Measurements from ENCODE around the gene VIPAS39.
A peak's percentile ranks its signal among the peaks of the same experiment; 100 is the strongest.

Gene VIPAS39

DNA sequence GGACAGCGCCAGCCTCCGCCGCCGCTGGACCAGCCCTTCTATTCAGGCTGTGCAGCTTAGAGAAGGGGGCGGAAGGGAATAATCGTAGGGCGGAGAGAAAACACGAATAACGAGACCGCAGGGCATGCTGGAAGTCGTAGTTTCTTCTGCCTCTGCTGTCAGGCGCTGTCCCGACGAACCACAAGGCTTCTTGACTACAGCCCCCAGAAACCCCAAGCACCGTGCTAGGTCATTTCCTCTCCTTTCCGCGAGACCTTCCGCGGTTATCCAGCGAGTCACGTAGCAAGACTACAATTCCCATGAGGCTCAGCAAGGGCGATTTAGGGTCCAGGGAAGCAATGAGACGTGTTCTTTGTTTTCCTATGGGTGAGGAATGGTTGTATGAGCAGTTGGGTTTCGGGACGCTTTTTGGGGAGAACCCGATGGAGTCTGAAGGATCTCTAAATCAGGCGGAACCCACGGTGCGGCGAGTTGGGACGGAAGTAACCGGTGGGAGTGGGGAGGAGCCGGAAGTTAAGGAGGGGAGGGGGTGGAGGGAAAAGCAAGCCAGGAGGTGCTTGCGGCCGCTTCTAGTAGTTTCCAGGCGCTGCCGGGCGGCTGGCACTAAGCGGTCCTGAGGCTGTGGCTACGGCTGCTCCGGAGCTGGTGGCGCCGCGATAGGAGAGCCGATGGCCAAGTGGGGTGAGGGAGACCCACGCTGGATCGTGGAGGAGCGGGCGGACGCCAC lies at the start of gene VIPAS39, which contains the start of gene AHSA1:
VIPAS39 (minus strand) TSS at position 80 of the 727 bp plus-strand sequence. CDS start 3,499 bp downstream, outside the sequence.
AHSA1 (plus strand) TSS at position 572 of the 727 bp plus-strand sequence; CDS start at position 669, 97 bp downstream.
- peak; percentile 100 for DNase-seq

DNA sequence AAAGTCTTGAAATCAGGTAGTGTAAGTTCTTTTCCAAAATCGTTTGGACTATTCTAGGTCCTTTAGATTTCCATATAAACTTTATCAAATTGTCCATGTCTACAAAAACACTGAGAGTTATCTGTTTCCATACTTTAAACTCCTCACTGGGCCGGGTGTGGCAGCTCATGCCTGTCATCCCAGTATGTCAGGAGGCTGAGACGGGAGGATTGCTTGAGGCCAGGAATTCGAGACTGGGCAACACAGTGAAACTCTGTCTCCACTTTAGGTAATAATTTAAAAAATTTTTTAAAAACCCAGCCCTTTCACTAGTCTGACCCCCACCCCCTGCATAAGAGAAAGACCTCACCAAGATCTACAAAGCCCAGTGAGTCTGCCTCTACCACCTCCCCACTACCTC lies 47.6 kb upstream of the VIPAS39 start:
- no peak for DNase-seq

DNA sequence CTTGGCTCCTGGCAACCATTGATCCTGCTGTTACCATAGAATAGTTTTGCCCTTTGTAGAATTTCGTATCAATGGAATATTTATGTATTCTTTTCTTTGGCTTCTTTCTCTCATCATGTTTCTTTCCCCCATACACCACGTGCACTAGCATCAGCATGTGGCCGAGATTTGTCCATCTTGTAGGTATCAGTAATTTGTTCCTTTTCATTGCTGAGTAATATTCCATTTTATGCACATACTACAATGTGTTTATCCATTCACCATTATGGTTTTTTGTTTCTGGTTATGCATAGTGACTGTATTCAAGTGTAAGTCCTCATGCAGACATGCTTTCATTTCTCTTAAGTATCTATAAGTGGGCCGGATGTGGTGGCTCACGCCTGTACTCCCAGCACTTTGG lies 45.7 kb upstream of the VIPAS39 start:
- no peak for DNase-seq

DNA sequence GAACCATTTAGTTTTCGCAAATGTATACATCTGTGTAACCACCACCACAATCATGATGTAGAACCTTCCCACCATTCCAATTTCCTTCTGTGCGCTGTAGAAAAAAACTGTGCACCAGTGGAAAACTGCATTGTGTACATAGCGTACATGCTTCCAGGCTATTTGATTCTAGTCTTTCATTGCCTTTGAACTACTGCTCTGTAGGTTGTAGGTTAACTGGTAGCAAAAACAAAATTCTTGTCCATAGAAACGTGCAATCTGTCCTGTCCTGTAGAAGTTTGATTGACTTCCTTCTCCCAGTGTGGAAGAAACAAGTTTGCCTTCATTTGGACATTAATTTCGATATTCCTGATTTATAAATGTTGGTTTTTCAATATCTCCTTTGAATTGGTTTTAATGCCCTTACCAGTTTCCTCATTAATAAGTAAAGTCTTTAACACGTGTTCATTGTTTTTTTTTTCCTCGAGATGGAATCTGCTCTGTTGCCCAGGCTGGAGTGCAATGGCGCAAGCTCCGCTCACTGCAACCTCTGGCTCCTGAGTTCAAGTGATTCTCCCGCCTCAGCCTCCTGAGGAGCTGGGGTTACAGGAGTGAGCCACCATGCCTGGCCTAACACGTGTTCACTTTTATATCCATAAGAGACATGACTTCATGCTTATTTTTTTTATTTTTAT lies 44.8 kb upstream of the VIPAS39 start:
- DNase-seq = no peak

DNA sequence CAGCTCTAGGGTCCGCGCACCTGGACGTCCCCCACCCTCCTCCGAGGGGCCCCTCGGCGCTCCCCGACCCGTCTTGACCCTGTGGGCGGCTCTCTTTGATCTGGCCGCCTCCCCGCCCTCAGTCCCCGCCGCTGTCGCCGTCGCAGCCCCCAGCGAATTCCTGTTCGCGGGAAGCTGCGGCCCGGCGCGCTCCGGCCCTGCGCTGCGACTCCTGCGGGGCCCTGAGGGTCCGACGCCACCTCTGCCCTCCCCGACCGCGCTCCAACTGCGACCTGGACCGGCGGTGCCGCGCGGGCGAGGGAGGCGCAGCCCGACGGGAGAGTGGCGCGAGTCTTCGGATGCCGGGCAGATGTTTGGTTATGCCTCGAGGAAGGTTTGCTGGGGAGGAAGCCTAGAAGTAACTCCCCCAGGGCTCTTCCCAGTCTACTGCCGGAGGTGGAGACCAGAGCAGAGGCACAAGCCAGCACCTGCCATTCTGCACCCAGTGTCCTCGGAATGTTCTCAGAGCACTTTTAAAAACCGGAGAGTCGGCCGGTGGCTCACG lies 41.7 kb upstream of the VIPAS39 start:
- DNase-seq = peak; percentile 62

DNA sequence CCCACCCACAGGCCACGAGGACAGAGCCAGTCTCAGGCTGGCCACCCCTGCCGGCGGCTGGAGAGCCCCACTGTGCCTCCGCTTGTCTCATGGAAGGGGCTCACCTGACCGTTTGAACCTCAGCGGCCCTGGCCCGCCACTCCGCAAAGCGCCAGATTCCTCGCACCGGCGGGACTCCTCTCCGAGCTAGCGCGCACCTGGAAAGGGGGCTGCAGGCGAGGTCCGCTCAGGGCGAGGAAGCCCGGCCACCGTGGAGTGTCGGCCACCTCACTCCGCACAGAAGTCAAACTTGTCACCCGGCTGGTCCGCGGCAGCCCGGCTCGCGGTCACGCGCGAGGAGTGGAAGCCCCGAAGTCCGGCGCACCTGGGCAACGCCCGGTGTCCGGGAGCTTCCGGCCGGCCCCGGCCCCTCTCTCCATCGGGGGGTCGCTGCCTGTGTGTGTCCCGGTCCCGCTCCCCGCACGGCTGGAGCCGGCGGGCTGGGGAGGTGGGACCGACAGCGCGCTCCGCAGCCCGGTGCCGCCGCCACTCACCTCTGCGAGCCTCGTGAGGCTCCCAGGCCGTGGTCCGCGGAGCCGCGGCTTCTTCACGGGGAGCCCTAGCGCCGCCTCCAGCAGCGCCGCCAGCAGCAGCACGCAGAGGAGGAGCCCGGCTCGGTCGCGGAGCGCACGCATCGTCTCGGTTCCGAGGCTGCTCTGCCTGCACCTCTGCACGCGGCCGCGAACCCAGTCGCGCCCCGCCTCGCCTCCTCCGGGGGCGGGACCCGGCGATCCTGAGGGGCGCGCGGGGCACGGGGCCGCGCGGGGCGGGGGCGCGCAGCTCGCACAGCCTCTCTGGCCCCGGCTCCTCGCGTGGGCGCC lies 40.9 kb upstream of the VIPAS39 start, which contains the start of gene ISM2:
ISM2 (minus strand) TSS at position 697 of the 860 bp plus-strand sequence; CDS start at position 674, 23 bp downstream.
- DNase-seq = peak; percentile 73

DNA sequence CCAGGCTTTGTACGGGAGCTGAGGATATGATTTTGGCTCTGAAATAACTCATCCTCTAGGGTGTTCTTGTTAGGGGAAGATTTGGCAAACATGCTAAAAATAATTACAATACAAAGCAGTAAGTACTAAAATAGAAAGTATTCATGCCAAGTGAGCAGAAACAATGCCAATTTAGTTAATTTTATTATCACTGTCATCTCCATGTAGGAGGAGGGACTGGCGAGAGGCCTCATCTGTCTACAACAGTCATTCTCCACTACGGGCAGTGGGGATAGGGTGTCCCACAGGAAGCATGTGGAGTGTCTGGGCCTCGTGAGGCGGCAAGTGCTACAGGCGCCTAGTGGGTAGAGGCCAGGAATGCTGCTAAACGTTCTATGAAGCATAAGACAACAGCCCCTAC lies 37.9 kb upstream of the VIPAS39 start:
- no peak for DNase-seq

DNA sequence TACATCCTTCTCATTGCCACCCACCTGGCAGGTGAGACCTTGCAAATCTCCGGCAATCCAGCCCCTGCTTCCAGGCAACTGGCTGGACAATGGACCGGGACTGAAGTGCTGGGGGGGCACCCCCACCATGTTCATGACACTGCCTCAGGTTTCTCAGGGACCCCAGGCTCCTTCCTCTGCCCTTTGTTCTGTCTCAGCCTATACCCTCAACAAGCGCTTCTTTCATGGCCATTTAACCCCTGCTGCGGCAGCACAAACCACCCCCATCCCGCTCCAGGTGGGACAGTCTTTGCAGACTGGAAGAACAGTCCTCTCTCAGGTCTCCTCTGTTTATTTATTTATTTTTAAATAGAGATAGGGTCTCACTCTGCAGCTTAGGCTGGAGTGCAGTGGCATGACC lies 33.7 kb upstream of the VIPAS39 start:
- DNase-seq = no peak

DNA sequence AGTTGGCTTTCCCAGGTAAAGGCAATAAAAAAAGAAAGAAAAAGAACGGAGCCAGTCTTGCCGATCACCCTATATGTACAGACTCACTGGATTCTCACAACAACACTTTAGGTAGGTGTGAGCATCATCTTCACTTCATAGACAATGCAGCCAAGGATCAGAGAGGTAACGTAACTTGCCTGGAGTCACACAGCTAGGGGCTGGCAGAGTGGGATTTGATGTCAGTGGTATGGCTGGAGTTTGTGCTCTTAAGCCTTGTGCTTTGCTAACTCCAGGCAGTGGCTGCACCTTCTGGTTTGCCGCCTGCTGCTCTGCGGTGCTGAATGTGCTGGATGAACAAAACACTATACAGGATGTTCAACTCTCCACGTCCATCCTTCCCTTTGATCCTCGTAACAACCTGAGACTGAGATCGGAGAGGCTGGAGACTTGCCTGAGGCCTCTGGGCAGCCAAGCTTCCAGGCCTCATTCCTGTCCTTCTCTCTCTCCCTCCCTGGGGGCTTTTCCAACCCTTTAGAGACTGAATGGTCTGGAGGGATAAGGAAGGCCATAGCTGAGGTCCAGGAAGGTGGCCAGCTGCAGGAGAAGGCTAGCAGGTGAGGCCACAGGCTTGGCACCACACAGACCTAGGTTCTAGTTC lies 33.1 kb upstream of the VIPAS39 start:
- no peak for DNase-seq

DNA sequence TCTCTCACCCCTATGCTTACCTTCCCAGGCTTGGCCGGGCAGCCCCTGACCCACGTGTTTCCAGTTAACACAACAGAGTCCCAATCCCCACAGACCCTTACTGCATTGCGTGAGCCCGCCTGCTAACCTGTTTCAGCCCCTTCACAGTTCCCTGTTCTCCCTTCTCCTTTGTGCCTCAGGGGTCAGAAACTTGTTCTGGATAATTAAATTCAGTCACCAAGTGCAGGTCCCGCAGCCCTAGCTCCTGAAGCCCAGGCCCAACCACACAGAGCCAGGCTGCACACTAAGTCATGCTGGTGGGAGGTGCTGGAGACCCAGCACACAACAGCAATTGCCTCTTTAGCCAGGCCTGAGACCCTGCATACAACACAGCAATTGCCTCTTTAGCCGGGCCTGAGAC lies 31.6 kb upstream of the VIPAS39 start:
- DNase-seq = no peak

DNA sequence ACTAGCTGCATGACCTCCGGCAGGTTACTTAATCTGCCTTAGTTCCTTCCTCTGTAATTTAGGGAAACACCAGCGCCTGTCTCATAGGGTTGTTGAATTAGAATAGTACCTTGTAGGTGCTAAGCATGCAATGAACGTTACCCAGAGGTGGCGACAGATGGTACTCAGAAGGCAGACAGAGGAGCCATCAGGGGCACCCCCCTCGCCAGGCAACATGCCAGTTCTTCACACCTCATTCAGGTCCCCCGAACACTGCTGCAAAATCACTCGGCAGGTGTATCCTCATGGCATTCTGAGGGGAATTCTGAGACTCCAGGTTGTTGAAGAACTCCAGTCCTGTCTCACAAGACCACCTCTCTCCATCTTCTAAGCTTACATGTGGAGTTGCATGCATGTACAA lies 31.2 kb upstream of the VIPAS39 start:
- no peak for DNase-seq

DNA sequence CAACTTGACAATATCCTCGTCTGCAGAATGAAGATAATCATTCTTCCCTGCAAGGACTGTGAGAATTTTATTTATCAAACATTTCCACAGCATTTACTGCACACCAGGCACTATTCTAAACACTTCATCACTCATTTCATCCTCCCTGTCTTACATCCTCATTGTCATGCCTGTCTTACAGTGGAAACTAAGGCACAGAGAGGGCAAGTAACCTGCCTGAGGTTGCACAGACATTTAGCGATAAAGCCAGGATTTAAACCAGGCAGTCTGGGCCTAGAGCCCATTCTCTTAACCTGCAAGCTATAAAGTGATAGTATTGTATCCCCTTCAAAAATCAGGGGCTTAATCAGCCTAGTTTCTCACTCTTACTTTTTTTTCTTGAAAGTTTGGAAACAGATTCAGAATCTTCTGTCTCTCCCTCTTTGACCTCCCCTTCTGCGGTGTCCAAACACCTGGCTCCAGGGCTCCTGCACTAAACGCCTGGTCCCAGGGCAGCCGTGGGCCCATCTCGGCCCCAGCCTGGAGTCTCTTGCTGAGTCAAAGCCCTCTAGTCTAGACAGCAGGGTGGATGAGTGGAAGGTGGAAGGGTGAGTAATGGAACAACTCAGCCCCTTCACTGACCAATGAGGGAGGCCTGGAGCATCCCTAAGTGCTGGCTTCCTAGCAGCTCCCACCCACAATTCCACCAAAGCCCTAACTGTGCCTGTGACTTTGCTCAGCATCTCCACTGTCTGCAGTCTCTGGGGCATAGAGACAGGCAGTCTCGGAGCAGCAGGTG lies 28.7 kb upstream of the VIPAS39 start:
- DNase-seq = no peak

DNA sequence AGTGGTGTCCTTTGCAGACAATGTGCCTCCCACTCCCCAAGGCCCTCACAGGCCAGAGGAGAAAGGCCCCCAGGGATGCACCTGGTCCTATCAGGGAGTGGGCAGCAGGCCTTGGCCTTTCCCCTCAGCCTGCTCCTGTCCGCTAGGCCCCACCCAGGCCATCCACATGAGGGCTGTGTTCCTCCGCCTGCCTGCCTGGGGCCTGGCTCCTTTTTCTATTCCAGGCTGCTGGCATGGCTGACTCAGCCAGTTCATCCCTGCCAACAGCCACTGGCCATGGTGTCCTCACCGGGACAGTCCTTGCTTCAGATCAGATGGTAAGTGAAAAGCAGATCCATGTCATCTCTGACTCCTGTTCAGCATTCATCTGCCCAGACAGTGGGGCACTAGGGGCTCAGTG lies 27.9 kb upstream of the VIPAS39 start:
- no peak for DNase-seq

DNA sequence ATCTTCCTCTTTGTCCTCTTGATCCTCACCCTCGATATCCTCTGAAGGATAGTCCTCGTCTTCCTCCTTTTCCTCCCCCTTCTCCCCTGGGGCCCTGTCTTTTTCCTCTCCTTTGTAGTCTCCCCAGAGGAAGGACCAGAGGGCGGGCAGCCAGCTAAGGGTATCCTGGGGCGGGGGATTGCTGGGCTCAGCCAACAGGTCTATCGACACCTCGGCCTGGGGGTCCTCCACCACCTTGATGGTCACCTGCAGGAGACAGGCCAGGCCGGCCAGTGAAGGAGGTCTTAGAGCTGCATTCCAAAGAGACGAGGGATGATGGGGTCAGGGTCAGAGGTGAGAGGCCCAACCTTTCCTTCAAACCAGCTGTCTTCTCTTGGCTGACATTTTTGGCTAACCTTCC lies 25.0 kb upstream of the VIPAS39 start:
- no peak for DNase-seq

DNA sequence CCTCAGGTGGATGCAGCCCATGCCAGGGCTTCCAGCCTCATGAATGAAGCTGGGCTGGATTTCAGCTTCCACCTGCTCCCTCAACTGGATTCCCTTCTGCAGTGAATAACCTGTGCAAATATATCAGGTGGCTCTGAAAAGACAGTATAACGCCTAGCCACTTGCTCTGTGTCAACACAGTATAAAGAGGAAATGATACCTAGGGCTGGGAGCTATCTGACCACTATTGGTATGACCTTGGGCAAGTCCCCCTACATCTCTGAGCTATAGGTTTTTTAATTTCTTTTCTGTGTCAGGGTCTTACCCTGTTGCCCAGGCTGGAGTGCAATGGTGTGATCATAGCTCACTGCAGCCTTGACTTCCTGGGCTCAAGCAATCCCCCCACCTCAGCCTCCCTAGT lies 21.4 kb upstream of the VIPAS39 start:
- DNase-seq = no peak

DNA sequence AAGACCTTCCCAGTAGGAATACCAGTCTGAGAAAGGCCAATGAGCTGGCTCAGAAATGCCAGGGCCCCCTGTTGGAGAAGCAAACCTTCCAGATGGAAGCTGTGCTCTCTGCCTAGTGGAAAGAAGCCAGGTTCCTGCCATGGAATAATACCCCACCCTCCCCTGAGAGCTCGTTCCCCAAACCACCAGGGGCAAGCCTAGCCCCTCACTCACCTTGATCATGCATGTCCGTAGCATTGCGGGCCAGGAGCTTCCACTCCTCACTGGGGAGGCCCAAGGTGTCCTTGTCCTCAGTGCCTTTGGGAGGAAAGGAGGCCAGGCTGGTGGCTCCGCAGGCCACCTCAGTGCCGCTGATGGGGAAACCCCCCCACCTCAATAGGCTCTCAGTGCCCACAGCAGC lies 20.6 kb upstream of the VIPAS39 start:
- DNase-seq = no peak

DNA sequence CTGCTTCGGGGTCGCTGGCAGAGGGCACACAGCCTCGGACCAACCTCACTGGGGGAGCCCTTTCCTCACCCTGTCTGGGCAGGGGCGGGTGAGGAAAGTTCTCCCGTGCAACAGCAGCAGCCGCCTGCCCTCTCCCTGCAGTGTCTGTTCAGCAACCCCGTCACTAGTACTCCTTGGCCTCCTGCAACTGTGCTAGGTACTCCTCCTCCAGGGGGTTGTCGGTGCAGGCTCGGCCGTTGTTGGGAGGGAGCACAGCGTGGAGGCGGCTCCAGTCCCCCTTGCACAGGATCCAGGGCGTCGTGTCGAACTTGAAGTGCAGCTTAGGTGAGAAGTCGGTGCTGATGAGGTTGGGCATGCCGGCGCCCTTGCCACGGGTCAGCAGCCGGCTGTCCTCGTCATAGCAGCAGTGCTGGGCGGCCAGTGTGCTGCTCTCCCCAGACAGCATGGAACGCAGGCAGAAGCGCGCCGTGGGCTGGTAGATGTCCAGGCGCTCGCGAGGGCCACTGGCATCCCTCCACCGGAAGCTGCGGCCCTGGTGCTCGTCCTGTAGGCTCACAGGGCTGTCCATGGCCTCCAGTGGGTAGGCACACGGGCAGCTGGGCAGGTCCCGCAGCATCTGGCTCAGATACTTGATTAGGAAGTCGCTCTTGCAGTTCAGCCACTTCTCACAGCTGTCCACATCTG lies 18.2 kb upstream of the VIPAS39 start:
- no peak for DNase-seq

DNA sequence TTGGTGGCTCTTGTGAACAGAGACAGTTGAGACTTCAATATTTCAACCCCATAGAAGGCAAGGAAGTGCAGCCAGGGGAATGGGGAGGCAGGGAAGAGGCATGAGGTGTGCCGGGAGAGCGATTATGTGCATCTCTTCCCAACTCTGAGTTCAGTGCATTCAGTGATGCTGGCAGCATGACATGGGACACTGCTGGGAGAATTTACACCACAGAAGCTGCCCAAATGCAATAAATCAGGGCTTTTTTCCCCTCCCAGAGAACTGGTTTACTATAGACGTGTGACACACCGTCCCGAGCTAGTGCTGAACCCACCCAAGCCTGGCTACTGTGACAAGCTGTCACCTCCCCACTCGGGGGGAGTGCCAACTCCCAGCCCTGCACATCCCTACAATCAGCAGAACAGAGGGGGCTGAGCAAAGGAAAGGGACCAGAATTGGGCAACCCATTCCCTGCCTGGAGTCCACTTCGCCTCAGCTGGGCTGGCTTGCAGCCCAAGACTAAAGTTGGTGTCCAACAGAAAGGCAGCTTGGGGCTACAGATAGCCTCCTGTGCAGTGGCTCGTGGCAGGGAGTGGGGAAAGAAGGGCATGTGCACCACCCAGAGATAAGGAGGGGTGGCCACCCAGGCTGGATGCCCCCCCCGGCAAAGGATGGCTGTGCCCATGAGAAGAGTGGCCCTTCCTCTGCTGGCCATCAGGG lies 17.2 kb upstream of the VIPAS39 start:
- DNase-seq = no peak

DNA sequence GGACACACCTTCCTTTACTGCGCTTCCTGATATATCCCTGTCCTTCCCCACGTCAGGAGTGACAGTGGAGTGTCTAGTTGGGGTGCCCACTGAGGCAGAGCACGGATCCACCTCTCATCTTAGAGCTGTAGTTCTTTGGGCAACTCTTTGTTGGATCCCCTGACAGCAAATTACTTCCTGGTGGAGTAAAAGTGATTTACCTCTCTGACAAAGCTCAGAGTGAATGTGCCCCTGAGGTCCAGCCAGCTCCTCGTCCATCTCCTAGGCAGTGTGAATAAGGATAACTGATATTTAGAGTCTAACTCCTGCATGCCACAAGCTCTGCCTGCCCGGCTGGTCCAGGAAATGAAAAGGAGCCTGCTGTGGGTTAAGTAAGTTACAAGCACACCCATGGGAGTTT lies 16.5 kb upstream of the VIPAS39 start:
- DNase-seq = no peak

DNA sequence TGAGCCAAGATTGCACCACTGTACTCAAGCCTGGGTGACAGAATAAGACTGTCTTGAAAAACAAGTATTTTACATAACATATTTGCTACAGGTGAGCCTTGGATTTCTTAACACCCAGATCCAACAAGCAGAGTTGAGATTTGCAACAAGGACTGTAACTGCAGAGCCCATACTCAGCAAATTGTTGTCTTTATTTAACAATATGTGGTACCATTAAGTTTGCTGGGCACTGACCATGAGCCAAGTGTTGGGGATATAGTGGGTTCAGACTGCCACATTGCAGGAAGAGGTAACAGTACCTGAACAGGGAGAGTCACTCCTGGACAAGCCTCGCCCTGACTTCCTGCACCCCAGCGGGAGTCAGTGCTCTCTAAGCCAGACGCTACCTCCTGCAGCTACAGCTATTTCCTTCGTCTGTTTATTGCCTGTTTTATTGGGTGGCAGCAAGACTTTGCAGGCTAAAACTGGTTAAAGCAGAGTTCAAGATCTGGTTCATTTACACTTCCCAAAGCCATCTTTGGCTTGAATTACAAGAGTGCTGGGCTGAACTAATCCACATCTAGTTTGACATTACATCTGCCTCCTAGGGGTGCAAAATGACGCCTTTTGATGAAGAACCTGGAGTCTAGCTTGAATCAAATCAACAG lies 12.9 kb upstream of the VIPAS39 start:
- DNase-seq = no peak

Data from retina (tissue), 1 donor.